Inflammatory macrophage (primary cell): Measurements from ENCODE around the gene RBMS3.

ENCODE experiments used
- DNase-seq, 2 donors: peaks; one replicate each; pipeline ENCODE4 v3.0.0-alpha.2; 2020 to 2022

RBMS3 gene

GRCh38 chr3:29277249-29277648, 3.6 kb upstream of the RBMS3 start:
- no peak for DNase-seq

- DNase-seq = no peak
These were observed 1.6 kb upstream of the RBMS3 start for GRCh38 chr3:29279286-29279685.

- no peak for DNase-seq
These were observed 1.1 kb upstream of the RBMS3 start for GRCh38 chr3:29279806-29280205.

DNA sequence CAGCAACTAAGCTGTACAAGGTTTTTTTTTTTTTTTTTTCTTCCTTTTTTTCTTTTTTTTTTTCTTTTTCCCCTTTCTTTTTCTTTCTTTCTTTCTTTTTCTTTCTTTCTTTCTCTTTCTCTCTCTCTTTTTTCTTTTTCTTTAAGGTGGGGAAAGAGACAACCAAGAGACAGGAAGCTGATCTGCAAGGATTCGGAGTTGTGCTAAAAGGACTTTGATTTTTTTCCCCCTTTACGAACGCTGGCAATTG, 148 bp downstream of the RBMS3 start:
- no peak for DNase-seq

DNA sequence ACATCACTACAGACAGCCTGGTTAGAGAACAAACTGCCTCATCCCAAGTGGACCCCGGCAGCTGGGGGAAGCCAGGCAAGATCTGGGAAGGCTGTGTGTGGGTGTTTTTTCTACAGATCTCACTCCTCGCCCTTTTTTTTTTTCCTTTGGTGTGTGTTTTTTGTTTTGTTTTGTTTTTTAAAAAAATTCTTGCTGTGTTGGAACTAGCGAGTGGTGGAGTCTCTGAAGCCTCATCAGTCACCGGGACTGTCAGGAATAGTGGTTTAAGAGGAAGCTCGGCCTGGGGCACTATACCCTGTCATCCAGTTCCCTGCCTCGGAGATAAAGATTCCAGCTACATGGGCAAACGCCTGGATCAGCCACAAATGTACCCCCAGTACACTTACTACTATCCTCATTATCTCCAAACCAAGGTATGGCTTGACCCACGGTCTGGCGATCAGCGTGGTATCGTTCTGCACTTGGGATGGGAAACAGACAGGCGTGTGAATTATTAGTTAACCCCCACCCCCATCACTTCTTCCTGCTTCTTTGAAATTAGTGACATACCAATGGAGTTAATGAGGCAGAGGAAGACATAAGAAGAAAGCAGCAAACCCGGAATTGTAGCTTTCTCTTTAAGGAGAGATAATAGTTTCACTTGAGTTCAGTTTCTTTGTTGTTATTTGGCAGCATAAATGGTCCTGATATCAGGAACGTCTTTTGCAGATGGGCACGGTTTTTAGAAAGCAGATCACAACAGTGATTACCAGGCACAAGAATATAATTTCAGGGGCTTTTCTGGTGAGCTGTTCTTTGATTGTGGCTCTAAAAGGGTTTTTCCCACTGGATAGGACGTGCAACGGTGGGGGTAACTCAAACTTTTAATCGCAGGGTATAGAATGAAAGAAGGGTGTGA, 722 bp downstream of the RBMS3 start:
- no peak for DNase-seq

- no peak for DNase-seq
These were observed 1.8 kb downstream of the RBMS3 start for GRCh38 chr3:29282427-29283230.

DNA sequence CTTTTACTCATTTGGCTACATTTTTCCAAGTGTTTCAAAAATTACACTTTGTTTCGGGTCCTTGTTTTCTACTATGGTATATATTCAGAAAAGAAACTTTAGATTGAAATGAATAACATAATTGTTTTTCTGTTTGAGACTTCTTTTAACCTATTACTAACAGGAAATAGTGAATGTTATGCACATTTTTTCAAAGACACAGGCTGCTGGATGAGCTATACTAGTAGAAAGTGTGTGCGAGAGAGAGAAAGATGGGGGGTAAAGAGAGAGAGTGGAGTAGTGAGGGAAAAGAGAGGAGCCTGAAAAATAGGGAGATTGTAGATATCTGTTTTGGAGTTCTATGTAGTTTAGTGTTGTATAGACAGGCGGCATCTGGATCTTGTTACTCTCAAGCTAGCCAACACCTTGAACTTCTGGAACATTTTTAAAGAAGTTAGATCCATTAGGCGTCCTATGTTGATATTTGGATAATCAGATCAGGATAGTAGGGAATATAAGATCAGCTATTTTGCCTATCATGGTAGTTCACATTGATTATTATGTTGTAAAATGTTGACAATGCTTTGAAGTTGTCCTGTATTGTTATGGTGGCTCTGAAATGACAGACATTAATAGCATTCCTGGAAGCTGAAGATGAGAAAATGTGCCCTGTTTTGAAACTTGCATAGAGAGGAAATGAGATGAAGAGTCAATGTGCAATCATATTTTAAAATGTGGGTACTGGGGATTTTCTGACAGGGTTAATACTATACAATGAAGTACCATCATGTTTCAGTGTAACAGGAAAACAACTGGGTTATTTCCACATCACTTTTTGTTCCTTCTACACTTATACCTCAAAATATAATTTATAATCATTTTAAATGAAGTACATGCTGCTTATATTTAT, 2.6 kb downstream of the RBMS3 start:
- no peak for DNase-seq

GRCh38 chr3:29284497-29284896, 3.6 kb downstream of the RBMS3 start:
- DNase-seq = no peak

GRCh38 chr3:29285471-29286071, 4.7 kb downstream of the RBMS3 start:
- DNase-seq = no peak

DNA sequence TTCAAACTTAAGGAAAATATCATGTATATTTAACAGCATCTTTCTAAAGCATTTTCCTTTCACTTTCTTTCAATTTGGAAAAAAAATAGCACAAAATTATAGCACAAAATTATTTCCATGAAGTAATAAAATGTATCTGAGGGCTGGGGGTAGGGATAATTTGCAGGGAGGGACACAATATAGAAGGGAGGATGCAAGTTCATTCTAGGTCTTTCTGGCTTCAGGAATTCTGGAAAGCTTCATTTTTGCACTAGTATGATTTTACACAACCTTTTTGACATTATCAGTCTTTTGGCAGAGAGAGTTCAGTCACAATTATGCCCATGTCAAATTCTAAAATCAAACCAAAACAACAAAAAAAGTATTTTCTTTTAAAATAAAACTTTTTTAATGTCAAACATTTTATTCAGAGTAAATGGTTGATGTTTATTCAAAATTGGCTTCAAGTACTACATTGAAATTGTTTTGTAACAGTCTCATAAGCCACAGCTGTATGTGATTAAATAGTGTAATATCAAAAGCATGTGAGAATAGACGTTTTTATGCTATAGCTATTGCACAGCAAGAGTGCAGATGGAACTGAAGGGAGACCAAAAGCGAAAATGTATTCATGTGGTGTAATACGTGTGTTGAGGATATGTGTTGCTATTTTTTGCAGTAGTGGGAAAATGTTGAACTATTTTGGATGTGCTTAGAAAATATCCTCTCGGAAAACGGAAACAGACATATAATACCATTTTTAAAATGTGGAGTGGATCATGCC, 5.8 kb downstream of the RBMS3 start:
- no peak for DNase-seq

DNA sequence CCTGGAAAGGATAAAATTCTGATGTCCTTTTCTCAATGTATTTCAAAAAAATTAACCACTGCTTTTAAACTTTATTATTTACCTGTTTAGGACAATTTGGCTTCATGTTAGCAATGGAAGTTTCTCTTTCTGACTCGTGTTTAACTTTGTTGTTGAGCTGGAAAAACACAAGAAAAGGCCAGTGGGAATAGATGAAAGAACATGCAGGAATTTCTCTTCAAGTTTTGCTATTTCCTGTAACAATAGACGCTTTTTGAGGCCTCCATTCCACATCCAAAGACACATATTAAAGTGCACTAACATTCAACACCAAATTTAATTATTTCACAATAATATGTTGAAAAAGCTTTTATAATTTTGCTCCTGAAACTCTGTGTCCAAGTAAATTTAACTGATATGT, 9.7 kb downstream of the RBMS3 start:
- DNase-seq = no peak

DNA sequence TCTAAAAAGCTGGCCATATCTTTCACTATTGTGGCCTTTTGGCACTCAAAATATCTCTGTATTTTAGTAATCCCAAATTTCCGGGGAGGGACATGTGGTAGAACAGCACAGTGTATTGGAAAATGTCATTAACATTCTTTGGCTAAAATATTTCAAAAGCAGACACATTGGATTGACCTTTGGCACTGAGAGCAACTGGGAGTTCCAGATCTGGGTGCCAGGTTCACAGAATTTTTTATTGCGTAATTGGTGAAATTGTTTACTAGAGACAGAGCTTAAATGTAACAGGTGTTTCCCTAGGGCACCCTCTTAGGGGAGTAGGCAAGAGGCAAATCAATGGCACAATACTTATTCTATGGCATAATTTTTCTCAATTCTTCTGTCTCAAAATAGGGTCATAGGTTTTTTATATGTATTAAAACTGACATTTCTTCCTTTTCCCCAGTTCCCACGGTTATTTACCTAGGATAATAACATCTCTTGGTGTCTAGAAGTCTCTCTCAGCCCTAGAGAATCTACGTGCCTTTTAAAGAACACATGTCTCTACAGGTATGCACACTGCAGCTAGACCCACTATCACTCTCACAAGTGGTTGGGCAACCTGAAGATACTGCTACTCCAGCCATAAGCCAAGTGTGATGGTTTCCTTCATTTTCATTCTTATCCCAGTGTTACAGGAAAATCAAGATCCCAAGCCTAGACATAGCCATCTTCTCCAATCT, 10.6 kb downstream of the RBMS3 start:
- DNase-seq = no peak

DNA sequence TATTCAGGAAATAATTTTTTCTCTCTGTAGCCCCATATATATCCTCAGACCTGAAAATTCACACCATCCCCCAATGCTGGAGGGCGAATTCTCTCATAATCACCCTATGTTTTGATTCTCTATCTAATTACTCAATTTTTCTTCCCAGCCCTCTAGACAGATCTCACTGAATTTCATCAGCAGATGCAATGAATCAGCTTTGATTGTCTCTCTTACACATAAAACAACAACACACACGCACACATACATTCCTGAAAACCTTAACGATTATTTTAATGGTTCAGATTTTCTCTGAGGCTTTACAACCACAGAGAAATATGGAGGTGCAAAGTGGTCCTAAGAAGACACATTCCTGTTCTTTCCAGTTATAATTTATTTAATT, 11.1 kb downstream of the RBMS3 start:
- no peak for DNase-seq

- no peak for DNase-seq
These were observed 12.6 kb downstream of the RBMS3 start for GRCh38 chr3:29293421-29293820.

DNA sequence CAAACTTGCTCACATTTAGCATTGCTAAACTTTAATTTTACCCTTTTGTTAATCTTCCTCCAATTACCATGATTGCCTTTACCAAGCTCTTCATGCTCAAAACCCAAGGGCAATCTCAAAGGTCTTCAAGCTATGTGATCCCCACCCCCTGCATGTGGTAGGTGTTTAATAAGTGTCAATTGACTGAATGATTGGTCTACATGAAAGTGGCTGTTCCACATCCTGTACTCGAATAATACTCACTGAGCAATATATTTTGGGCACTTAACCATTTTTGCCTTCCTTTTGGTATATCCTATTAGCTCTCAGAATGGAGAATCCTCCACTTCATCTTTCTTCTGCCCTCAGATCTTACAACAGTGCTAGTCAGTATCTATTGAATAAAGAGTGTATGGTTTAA, 17.1 kb downstream of the RBMS3 start:
- DNase-seq = no peak

DNA sequence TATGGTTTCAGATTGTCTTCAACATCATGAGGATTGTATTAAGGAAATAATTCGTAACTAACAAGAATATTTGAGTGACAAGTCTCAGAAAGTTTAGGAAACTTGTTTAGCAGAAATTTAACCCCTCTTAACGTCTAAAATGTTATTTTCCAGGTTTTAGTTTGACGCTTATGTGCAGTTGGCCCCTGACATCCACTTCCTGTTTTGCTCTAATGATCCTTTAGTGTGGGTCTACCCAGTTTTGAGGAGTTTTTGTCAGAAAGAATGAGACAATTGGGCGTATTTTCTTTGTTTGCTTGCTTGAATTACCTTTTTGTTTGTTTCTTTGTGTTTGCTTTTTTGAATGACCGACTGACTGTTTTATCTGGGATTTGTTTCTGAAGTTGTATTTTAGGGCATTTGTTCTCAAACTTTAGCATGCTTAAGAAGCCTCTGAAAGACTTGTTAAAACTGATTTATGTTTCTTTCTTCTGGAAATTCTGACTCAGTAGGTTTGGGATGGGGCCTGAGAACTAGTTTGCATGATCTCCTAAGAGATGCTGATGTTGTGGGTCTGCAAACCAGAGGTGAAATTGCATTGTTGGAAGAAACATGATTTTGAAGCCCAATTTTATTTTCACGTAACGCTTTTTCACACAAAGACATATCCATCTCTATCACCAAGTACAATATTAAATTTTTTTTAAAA, 20.6 kb downstream of the RBMS3 start:
- no peak for DNase-seq

GRCh38 chr3:29302619-29303018, 21.7 kb downstream of the RBMS3 start:
- DNase-seq = no peak

DNA sequence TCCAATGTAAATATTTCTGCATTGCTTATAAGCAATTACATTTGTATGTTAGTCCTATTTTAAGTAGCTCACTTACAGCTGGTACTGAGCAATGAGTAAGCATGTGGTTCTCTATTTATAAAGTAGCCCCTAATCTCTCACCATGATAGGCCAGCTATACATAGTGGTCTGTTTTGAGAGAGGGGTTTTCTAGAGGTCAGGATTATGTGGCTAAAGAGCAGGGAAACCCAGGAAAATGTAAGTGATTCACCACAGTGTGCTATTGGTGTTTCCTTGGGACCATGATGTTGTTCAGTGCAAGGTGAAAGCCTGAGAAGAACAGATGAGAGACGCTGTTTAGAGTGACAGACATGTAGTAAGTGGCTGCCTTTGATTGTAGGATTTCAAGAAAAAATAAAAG, 26.4 kb downstream of the RBMS3 start:
- no peak for DNase-seq

DNA sequence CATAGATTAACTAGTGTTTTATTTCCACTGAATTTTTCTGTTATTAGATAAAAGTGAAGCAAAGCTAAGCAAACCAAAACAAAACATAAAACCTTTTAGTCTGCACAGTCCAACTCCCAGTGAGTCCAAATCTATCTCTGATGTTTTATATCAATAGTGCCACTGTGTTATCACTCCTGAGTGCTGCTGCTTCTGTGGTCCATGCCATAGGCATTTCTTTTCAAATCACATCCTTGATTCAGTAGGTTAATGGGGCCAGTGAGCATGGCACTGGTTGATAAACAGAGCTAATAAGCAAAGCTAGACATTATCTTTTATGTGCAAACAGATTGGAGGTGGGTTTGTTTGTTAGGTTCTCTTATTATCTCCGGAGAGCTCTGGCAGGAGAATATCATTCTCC, 30.0 kb downstream of the RBMS3 start:
- DNase-seq = no peak

GRCh38 chr3:29311795-29312194, 30.9 kb downstream of the RBMS3 start:
- DNase-seq = no peak

- DNase-seq = no peak
These were observed 31.5 kb downstream of the RBMS3 start for GRCh38 chr3:29312395-29312794.
